ENCODE data around the gene TLL2. TPM values are rescaled to one million over a fixed set of nuclear protein-coding genes. Genes with fewer than 3 reads are reported as not detected.

Gene TLL2
- total RNA-seq, 2 experiments from 2014 or later, result 0.12 to 0.19 TPM

- Mint-ChIP-seq H3K27ac (no peak overlapping the region), H3K36me3 (no peaks in the 10 kb centered on the region), H3K27me3 (peaks cover 27% of the 10 kb centered on the region), H3K4me1 (no peaks in the 10 kb centered on the region), H3K4me3 (no peak overlapping the region), H3K9me3 (no peaks in the 10 kb centered on the region)
- DNase-seq, result no peak
Measured at GRCh38 chr10:96410296-96410695, 103.4 kb downstream of the TLL2 start.

GRCh38 chr10:96408201-96408600 lies 105.5 kb downstream of the TLL2 start:
- Mint-ChIP-seq H3K36me3 (no peaks in the 10 kb centered on the region), H3K4me3 (no peak overlapping the region), H3K27ac (no peak overlapping the region), H3K27me3 (peaks cover 30% of the 10 kb centered on the region), H3K4me1 (no peaks in the 10 kb centered on the region), H3K9me3 (no peaks in the 10 kb centered on the region)
- DNase-seq, result no peak

- no peak for DNase-seq
- Mint-ChIP-seq H3K36me3 (no peaks in the 10 kb centered on the region), H3K27me3 (peaks cover 28% of the 10 kb centered on the region), H3K4me3 (no peak overlapping the region), H3K27ac (no peak overlapping the region), H3K4me1 (no peaks in the 10 kb centered on the region), H3K9me3 (no peaks in the 10 kb centered on the region)
Measured at GRCh38 chr10:96407560-96408069, 106.1 kb downstream of the TLL2 start.

GRCh38 chr10:96406091-96406490 lies 107.6 kb downstream of the TLL2 start:
- H3K27me3 Mint-ChIP-seq, result peaks cover 30% of the 10 kb centered on the region

GRCh38 chr10:96402417-96403305 lies 111.1 kb downstream of the TLL2 start:
- H3K4me3 Mint-ChIP-seq, result no peak overlapping the region
- DNase-seq, result no peak
- H3K36me3 Mint-ChIP-seq, result no peaks in the 10 kb centered on the region
- no peaks in the 10 kb centered on the region for H3K9me3 Mint-ChIP-seq
- H3K27me3 Mint-ChIP-seq, result peaks cover 43% of the 10 kb centered on the region
- H3K27ac Mint-ChIP-seq, result no peak overlapping the region
- H3K4me1 Mint-ChIP-seq, result no peaks in the 10 kb centered on the region

More at GRCh38 chr10:96406091-96406490, 107.6 kb downstream of the TLL2 start:
- Mint-ChIP-seq H3K27ac (no peak overlapping the region), H3K4me3 (no peak overlapping the region), H3K4me1 (no peaks in the 10 kb centered on the region), H3K9me3 (no peaks in the 10 kb centered on the region), H3K36me3 (no peaks in the 10 kb centered on the region)
- DNase-seq, result no peak

- peaks cover 45% of the 10 kb centered on the region for H3K27me3 Mint-ChIP-seq
- no peak for DNase-seq
- H3K36me3 Mint-ChIP-seq, result no peaks in the 10 kb centered on the region
- H3K4me1 Mint-ChIP-seq, result no peaks in the 10 kb centered on the region
- no peak overlapping the region for H3K4me3 Mint-ChIP-seq
- H3K27ac Mint-ChIP-seq, result no peak overlapping the region
- no peaks in the 10 kb centered on the region for H3K9me3 Mint-ChIP-seq
Measured at GRCh38 chr10:96401036-96401435, 112.7 kb downstream of the TLL2 start.

GRCh38 chr10:96400465-96400864 lies 113.3 kb downstream of the TLL2 start:
- no peak for DNase-seq
- Mint-ChIP-seq H3K4me1 (peaks cover 4% of the 10 kb centered on the region), H3K4me3 (no peak overlapping the region), H3K9me3 (no peaks in the 10 kb centered on the region), H3K36me3 (no peaks in the 10 kb centered on the region), H3K27ac (no peak overlapping the region), H3K27me3 (peaks cover 42% of the 10 kb centered on the region)

- H3K27ac Mint-ChIP-seq, result no peak overlapping the region
- H3K27me3 Mint-ChIP-seq, result peaks cover 36% of the 10 kb centered on the region
- DNase-seq, result no peak
- no peaks in the 10 kb centered on the region for H3K36me3 Mint-ChIP-seq
- no peak overlapping the region for H3K4me3 Mint-ChIP-seq
- no peaks in the 10 kb centered on the region for H3K9me3 Mint-ChIP-seq
- H3K4me1 Mint-ChIP-seq, result peaks cover 4% of the 10 kb centered on the region
Measured at GRCh38 chr10:96397902-96398301, 115.8 kb downstream of the TLL2 start.

- no peaks in the 10 kb centered on the region for H3K36me3 Mint-ChIP-seq
- H3K4me1 Mint-ChIP-seq, result peaks cover 4% of the 10 kb centered on the region
- H3K27ac Mint-ChIP-seq, result no peak overlapping the region
- H3K27me3 Mint-ChIP-seq, result peaks cover 24% of the 10 kb centered on the region
- DNase-seq, result peak; percentile 55
- H3K9me3 Mint-ChIP-seq, result no peaks in the 10 kb centered on the region
- H3K4me3 Mint-ChIP-seq, result no peak overlapping the region
Measured at GRCh38 chr10:96395931-96396877, 117.5 kb downstream of the TLL2 start.

GRCh38 chr10:96390460-96390864 lies 123.3 kb downstream of the TLL2 start:
- no peak for DNase-seq
- Mint-ChIP-seq H3K9me3 (no peaks in the 10 kb centered on the region), H3K36me3 (no peaks in the 10 kb centered on the region), H3K4me1 (no peaks in the 10 kb centered on the region), H3K4me3 (no peak overlapping the region), H3K27ac (no peak overlapping the region), H3K27me3 (no peaks in the 10 kb centered on the region)

GRCh38 chr10:96389785-96390184 lies 123.9 kb downstream of the TLL2 start:
- Mint-ChIP-seq H3K36me3 (no peaks in the 10 kb centered on the region), H3K4me3 (no peak overlapping the region), H3K27ac (no peak overlapping the region), H3K27me3 (no peaks in the 10 kb centered on the region), H3K9me3 (no peaks in the 10 kb centered on the region), H3K4me1 (no peaks in the 10 kb centered on the region)
- no peak for DNase-seq

- Mint-ChIP-seq H3K4me3 (no peak overlapping the region), H3K9me3 (no peaks in the 10 kb centered on the region), H3K36me3 (no peaks in the 10 kb centered on the region), H3K4me1 (no peaks in the 10 kb centered on the region), H3K27ac (no peak overlapping the region), H3K27me3 (no peaks in the 10 kb centered on the region)
- no peak for DNase-seq
Measured at GRCh38 chr10:96387601-96388000, 126.1 kb downstream of the TLL2 start.

- Mint-ChIP-seq H3K36me3 (no peaks in the 10 kb centered on the region), H3K4me1 (no peaks in the 10 kb centered on the region), H3K9me3 (no peaks in the 10 kb centered on the region), H3K27me3 (no peaks in the 10 kb centered on the region), H3K4me3 (no peak overlapping the region), H3K27ac (no peak overlapping the region)
- DNase-seq, result no peak
Measured at GRCh38 chr10:96387161-96387560, 126.6 kb downstream of the TLL2 start.

- no peak overlapping the region for H3K4me3 Mint-ChIP-seq
- H3K4me1 Mint-ChIP-seq, result no peaks in the 10 kb centered on the region
- no peaks in the 10 kb centered on the region for H3K9me3 Mint-ChIP-seq
- H3K36me3 Mint-ChIP-seq, result no peaks in the 10 kb centered on the region
- no peaks in the 10 kb centered on the region for H3K27me3 Mint-ChIP-seq
- no peak for DNase-seq
- H3K27ac Mint-ChIP-seq, result no peak overlapping the region
Measured at GRCh38 chr10:96384506-96384905, 129.2 kb downstream of the TLL2 start.

- Mint-ChIP-seq H3K9me3 (no peaks in the 10 kb centered on the region), H3K4me3 (no peak overlapping the region), H3K27ac (no peak overlapping the region)
Measured at GRCh38 chr10:96380821-96381220, 132.9 kb downstream of the TLL2 start.

More at GRCh38 chr10:96380821-96381220, 132.9 kb downstream of the TLL2 start:
- Mint-ChIP-seq H3K27me3 (no peaks in the 10 kb centered on the region), H3K36me3 (no peaks in the 10 kb centered on the region), H3K4me1 (peaks cover 3% of the 10 kb centered on the region)
- DNase-seq, result no peak

Measured in activated naive CD8-positive, alpha-beta T cell treated with anti-CD3 and anti-CD28 coated beads for 36 hours (primary cell).